GM12878 (cell line): ENCODE results near the gene DNMT3L.
"Not testable (repeated sequence)": the region's sequence is repeated elsewhere in the genome, so short reads cannot be mapped to it uniquely, and the experiment has no call there.

Source experiments
- CREM ChIP-seq: IDR thresholded peaks from 2 replicates; pipeline ENCODE4 v1.6.1; 2014; ENCODE audit warnings: antibody characterized with exemption, low read depth
- EZH2 ChIP-seq: IDR thresholded peaks from 2 replicates; pipeline ENCODE4 v1.6.1; 2012; ENCODE audit warnings: low read depth, mild to moderate bottlenecking, control low read depth, inconsistent platforms, low read length, borderline replicate concordance; ENCODE audit not compliant: control insufficient read depth
- SUPT20H ChIP-seq: IDR thresholded peaks from 2 replicates; pipeline ENCODE4 v1.6.1; 2011; ENCODE audit warnings: low read depth, mild to moderate bottlenecking, low read length, moderate library complexity, borderline replicate concordance; ENCODE audit not compliant: control insufficient read depth

DNA sequence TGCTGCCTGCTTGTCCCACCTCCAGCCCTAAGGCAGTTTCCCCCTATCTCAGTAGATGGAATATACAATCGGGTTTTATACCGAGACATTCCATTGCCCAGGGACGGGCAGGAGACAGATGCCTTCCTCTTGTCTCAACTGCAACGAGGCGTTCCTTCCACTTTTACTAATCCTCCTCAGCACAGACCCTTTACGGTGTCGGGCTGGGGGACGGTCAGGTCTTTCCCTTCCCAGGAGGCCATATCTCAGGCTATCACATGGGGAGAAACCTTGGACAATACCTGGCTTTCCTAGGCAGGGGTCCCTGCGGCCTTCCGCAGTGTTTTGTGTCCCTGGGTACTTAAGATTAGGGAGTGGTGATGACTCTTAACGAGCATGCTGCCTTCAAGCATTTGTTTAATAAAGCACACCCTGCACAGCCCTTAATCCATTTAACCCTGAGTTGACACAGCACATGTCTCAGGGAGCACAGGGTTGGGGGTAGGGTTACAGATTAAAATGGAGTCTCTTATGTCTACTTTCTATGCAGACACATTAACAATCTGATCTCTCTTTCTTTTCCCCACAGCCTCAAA, 21.6 kb upstream of the DNMT3L start:
- not testable (repeated sequence) for TF ChIP-seq CREM, EZH2, SUPT20H
